ENCODE measurements around the gene TPCN2. TPM values are rescaled to one million over a fixed set of nuclear protein-coding genes. Genes with fewer than 3 reads are reported as not detected.
A peak's percentile ranks its signal among the peaks of the same experiment; 100 is the strongest.

The TPCN2 gene
- total RNA-seq, 1 donor: 11.1 TPM

DNA sequence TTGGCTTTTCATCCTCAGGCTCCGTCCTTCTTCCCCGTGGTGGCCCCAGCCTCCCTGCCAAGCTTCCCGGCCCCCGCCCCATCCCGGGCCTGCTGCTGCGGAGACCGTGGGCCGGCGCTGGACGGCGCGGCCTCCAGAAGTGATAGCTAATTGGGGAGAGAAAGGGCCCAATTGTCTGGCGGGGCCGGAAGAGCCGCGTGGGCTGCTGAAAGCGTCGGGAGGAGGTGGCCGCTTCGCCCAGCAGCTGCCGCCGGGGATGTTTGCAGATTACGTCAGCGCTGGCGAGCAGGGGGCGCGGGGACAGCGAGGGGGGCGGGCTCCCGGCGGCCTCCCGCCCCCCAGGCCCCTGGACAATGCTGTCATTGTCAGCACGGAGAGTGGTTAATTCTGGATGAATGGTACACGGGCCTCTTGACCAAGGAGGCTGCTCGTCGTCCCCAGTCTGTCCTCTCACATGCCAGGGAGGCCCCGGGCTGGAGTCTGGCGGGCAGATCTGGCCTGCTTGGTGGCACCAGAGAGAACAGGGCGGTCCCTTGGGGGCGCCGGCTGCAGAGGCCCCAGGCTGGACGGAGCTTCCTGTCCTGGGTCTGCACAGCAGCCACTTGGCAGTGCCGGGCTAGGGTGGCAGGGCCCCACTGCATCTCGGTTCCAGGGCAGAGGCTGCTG is 108.6 kb downstream of the TPCN2 start:
- H3K4me3 ChIP-seq (ENCODE audit: low read depth, low read length): no peak overlapping the region
- TF ChIP-seq CTCF (IDR thresholded peaks at IDR 0.05; ENCODE audit: insufficient read depth, low read length): no peak
- peak; percentile 44 for DNase-seq (ENCODE audit: low read depth)

DNA sequence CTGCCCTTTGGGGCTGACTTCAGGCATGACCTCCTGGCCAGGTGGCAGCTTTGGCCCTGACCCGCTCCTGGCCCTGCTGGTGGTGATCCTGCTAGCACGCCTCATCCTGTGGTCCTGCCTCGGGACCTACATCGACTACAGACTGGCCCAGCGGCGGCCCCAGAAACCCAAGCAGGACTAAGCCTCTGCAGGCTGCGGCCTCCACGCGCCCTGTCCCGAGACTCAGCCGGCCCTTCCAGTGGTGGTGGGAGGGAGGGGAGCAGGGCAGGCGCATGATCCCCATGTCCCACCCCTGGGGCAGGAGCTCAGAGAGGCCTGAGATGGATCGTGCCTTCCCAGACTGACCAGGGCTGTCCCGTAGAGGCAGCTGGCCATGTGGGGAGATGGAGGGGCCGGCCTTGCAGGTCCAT is 109.1 kb downstream of the TPCN2 start:
- H3K4me3 ChIP-seq (ENCODE audit: low read depth, low read length): no peak overlapping the region
- TF ChIP-seq CTCF (IDR thresholded peaks at IDR 0.05; ENCODE audit: insufficient read depth, low read length): no peak
- DNase-seq (ENCODE audit: low read depth): no peak

GRCh38 chr11:69158301-69159149 is 109.8 kb downstream of the TPCN2 start:
- TF ChIP-seq CTCF (IDR thresholded peaks at IDR 0.05; ENCODE audit: insufficient read depth, low read length): no peak
- H3K4me3 ChIP-seq (ENCODE audit: low read depth, low read length): no peak overlapping the region
- no peak for DNase-seq (ENCODE audit: low read depth)

DNA sequence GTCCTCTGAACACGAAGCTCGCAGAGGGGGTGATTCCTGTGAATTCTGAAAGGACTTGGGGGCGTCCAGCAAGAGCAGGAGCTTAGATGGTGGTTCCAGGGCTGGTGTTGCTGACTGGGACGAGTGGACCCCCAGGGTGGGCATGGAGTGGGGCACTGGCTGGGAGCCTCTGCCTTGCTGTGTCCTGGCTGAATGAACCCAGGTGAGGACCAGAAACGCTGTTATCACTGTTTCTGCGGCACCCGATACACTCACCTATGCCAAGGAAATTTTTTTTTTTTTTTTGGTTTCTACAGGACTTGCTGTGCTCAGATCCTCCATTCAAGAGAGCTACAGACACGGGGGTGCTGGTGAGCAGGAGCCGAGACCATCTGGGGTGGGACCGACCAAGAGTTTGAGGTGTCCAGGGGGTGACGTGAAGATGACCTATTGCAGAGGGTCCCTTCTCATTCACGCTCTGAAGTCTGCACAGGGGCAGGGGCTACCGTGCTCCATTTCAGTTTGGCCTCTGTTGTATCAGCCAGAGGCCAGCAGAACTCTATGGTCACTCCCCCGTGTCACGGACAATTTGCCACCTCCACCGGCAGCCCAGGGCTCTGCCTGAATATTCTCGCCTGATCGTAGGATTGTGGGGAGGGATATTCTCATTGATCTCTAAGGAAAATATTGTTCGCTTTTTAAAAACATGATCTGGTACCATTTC is 110.6 kb downstream of the TPCN2 start:
- DNase-seq (ENCODE audit: low read depth): no peak
- no peak overlapping the region for H3K4me3 ChIP-seq (ENCODE audit: low read depth, low read length)
- no peak for TF ChIP-seq CTCF (IDR thresholded peaks at IDR 0.05; ENCODE audit: insufficient read depth, low read length)

GRCh38 chr11:69160296-69161116 is 111.8 kb downstream of the TPCN2 start:
- TF ChIP-seq CTCF (IDR thresholded peaks at IDR 0.05; ENCODE audit: insufficient read depth, low read length): no peak
- no peak for DNase-seq (ENCODE audit: low read depth)
- H3K4me3 ChIP-seq (ENCODE audit: low read depth, low read length): no peak overlapping the region

- TF ChIP-seq CTCF (IDR thresholded peaks at IDR 0.05; ENCODE audit: insufficient read depth, low read length): no peak
- no peak overlapping the region for H3K4me3 ChIP-seq (ENCODE audit: low read depth, low read length)
- no peak for DNase-seq (ENCODE audit: low read depth)
Observed at GRCh38 chr11:69161117-69161407, 112.3 kb downstream of the TPCN2 start.

All from fibroblast of the aortic adventitia (primary cell).